Measurements from ENCODE around the gene FHIT. TPM values are rescaled to one million over a fixed set of nuclear protein-coding genes. Genes with fewer than 3 reads are reported as not detected.

The FHIT gene
- total and polyA plus RNA-seq, 2 of the 4 experiments (the other 2 are of a cell fraction), result 0.07 TPM; not detected in 1

- H3K79me1 ChIP-seq (ENCODE audit: low read depth in 1 of 2, low read length in 2 of 2), result no peaks in the 10 kb centered on the region
- CTCF ChIA-PET, result no interaction called here
- H4K5ac ChIP-seq (ENCODE audit: low read depth, low read length), result no peak overlapping the region
- H3K4me1 ChIP-seq (ENCODE audit: control insufficient read depth, insufficient read depth, low read length), result 0 out of 2 replicates have a peak, but pooled peaks cover 2% of the 10 kb centered on the region
- H2AFZ ChIP-seq (replicated peaks; ENCODE audit: low read length, poor library complexity), result no peak overlapping the region
- no peak overlapping the region for H3K14ac ChIP-seq (replicated peaks; ENCODE audit: low read depth, low read length)
- no peak overlapping the region for H2BK120ac ChIP-seq (ENCODE audit: low read depth, low read length)
- H3K9me1 ChIP-seq (ENCODE audit: insufficient read depth, low read length), result no peaks in the 10 kb centered on the region
- H3K23ac ChIP-seq (ENCODE audit: low read depth, low read length), result no peak overlapping the region
- no peak overlapping the region for H3K4me2 ChIP-seq (ENCODE audit: low read depth, low read length)
- H4K8ac ChIP-seq (ENCODE audit: low read depth in 2 of 2, low read length in 2 of 2), result no peak overlapping the region
- WGBS, 2 experiments (ENCODE audit: extremely low coverage in 2 of 2, insufficient read length in 1 of 2), result no CpG with 5 or more reads among the region's 2 CpGs
- H2BK5ac ChIP-seq (ENCODE audit: low read depth, low read length, poor library complexity, severe bottlenecking), result no peak overlapping the region
- dilution Hi-C loops (cut with HindIII; ENCODE audit: low sequenced_read_pairs, unreplicated experiment), result no loop called here
- no peak overlapping the region for H3K4ac ChIP-seq (ENCODE audit: low read depth, low read length)
- H3K18ac ChIP-seq (ENCODE audit: low read depth, low read length), result no peak overlapping the region
- no peak for DNase-seq
- no peaks in the 10 kb centered on the region for H3K36me3 ChIP-seq (ENCODE audit: control insufficient read depth, insufficient read depth, low read length)
- BruUV-seq (replicated peaks), result no TSS peak
- no peak overlapping the region for H4K91ac ChIP-seq (ENCODE audit: insufficient read depth, low read depth, low read length)
- in situ Hi-C loops (cut with MboI; ENCODE audit: low sequenced_read_pairs), result no loop called here
- no peaks in the 10 kb centered on the region for H3K9me3 ChIP-seq (ENCODE audit: control insufficient read depth, insufficient read depth, low read length)
- H2BK20ac ChIP-seq (ENCODE audit: low read depth, low read length), result no peak overlapping the region
- POLR2A ChIA-PET (ENCODE audit: unreplicated experiment), result no interaction called here
- H3K27me3 ChIP-seq (ENCODE audit: control insufficient read depth, insufficient read depth, low read length), result no peaks in the 10 kb centered on the region
- H3K9ac ChIP-seq (ENCODE audit: low read depth, low read length), result no peak overlapping the region
- H3K4me3 ChIP-seq (ENCODE audit: insufficient read depth, low read depth, low read length), result no peak overlapping the region
- H2BK15ac ChIP-seq (ENCODE audit: low read depth, low read length), result no peak overlapping the region
- intact Hi-C loops (cut with micrococcal nuclease), result no loop called here
- no peak overlapping the region for H2AK5ac ChIP-seq (ENCODE audit: low read depth, low read length)
- H3K56ac ChIP-seq (ENCODE audit: extremely low read depth, insufficient read depth, low read length), result no peak overlapping the region
- no peaks in the 10 kb centered on the region for H4K20me1 ChIP-seq (ENCODE audit: insufficient read depth, low read length)
- no peak overlapping the region for H2AK9ac ChIP-seq (replicated peaks; ENCODE audit: low read depth, low read length, poor library complexity)
- TF ChIP-seq NFE2L2 (IDR thresholded peaks at IDR 0.05; ENCODE audit: low read depth, low read length), result no peak
- no peak overlapping the region for H3K27ac ChIP-seq (ENCODE audit: insufficient read depth, low read length)
- no peak for ATAC-seq (ENCODE audit: low read depth)
Observed at GRCh38 chr3:60282866-60283265, 968.4 kb downstream of the FHIT start.
